GM12865 (cell line): ENCODE data around the gene BRCA2.

Experiments used
- DNase-seq: peaks from one replicate; pipeline ENCODE4 v3.0.0; 2010; ENCODE audit warnings: low read depth
- H3K4me3 ChIP-seq: 2 replicates; pipeline ENCODE4 v1.5.1; 2011; ENCODE audit warnings: mild to moderate bottlenecking, low read depth, low read length, control low read depth
- CTCF ChIP-seq: IDR thresholded peaks from 2 replicates; pipeline ENCODE4 v1.5.1; 2011; ENCODE audit warnings: low read length, control low read depth, low read depth, inconsistent platforms; ENCODE audit not compliant: insufficient read depth; ENCODE audit errors: missing control alignments

BRCA2 gene

GRCh38 chr13:32415019-32415418 lies 99.7 kb downstream of the BRCA2 start:
- DNase-seq, result peak; percentile 48
- peak; percentile 54 for TF ChIP-seq CTCF
- no peak overlapping the region for H3K4me3 ChIP-seq

- H3K4me3 ChIP-seq, result no peak overlapping the region
- TF ChIP-seq CTCF, result no peak
- no peak for DNase-seq
These were observed 102.7 kb downstream of the BRCA2 start for GRCh38 chr13:32417995-32418394.

GRCh38 chr13:32419862-32420261 lies 104.6 kb downstream of the BRCA2 start:
- no peak overlapping the region for H3K4me3 ChIP-seq
- TF ChIP-seq CTCF, result no peak
- DNase-seq, result no peak

GRCh38 chr13:32423592-32423991 lies 108.3 kb downstream of the BRCA2 start:
- H3K4me3 ChIP-seq, result no peak overlapping the region
- no peak for DNase-seq
- no peak for TF ChIP-seq CTCF

- DNase-seq, result no peak
- TF ChIP-seq CTCF, result no peak
- H3K4me3 ChIP-seq, result peak overlapping the region; percentile 75
These were observed 109.8 kb downstream of the BRCA2 start for GRCh38 chr13:32425158-32425557.

- TF ChIP-seq CTCF, result no peak
- DNase-seq, result peak; percentile 84
- peak overlapping the region; percentile 75 for H3K4me3 ChIP-seq
These were observed 111.1 kb downstream of the BRCA2 start for GRCh38 chr13:32426191-32426989.
